Mucosa of descending colon (tissue), 3 donors: ENCODE results near the gene CYREN. TPM values are rescaled to one million over a fixed set of nuclear protein-coding genes. Genes with fewer than 3 reads are reported as not detected.

Experiments
- ATAC-seq: fragments of 200-7000 bp; cut with Tn5 transposase; one replicate; pipeline ENCODE4 v1.9.1; 2020; ENCODE audit warnings: mild to moderate bottlenecking, moderate library complexity
- DNase-seq, 3 donors: peaks; one replicate each; pipeline ENCODE4 v3.0.0-alpha.2; 2020
- H3K36me3 ChIP-seq: fragments of 200-600 bp; one replicate; pipeline ENCODE4 v1.8.0; 2021; ENCODE audit warnings: low read depth, mild to moderate bottlenecking
- H3K4me1 ChIP-seq: fragments of 200-600 bp; one replicate; pipeline ENCODE4 v1.8.0; 2021; ENCODE audit warnings: low read depth, mild to moderate bottlenecking
- H3K4me3 ChIP-seq: fragments of 200-600 bp; one replicate; pipeline ENCODE4 v1.8.0; 2021; ENCODE audit warnings: mild to moderate bottlenecking
- H3K9me3 ChIP-seq: fragments of 200-600 bp; one replicate; pipeline ENCODE4 v1.8.0; 2021; ENCODE audit warnings: mild to moderate bottlenecking
- CTCF ChIP-seq: fragments of 200-600 bp; IDR thresholded peaks from one replicate; pipeline ENCODE4 v1.8.0; 2022; ENCODE audit warnings: antibody characterized with exemption, mild to moderate bottlenecking
- intact Hi-C, 2 donors: fragments of 100-400 bp; cut with DNase I in 1 of 2; cut with micrococcal nuclease in 1 of 2; formaldehyde crosslinking; loops; one replicate each; pipeline versions ENCODE4 v1.11.0 to v1.11.1; 2022; cut with DNase I, micrococcal nuclease
- total RNA-seq, 3 donors: library from RNA; stranded (reverse); fragmentation: NEBNext Ultra II Directional in 2 of 3; extraction: Animal tissue kit (Norgen Biotek cat#: 25700) in 2 of 3; gene quantifications; one replicate each; pipeline versions ENCODE4 v1.2.1 to v1.2.4, GENCODE V29; 2021 to 2023
- donor health status: DM: no; HTN: no; CAD: no; lungs with moderate emphysema.
- donor health status: DM: no; HTN: no; CAD: no.
- donor health status: DM: no; HTN: yes; CAD: no.

CYREN gene
- total RNA-seq, 3 donors from 2014 or later: 34.4 to 42.0 (median 41.2) TPM

- DNase-seq (no peak), ATAC-seq (no peak)
Measured at GRCh38 chr7:135194494-135195095, 24.1 kb upstream of the CYREN start.

GRCh38 chr7:135193615-135194081 is 23.1 kb upstream of the CYREN start:
- Histone ChIP-seq H3K9me3 (no peaks in the 10 kb centered on the region), H3K4me3 (no peak overlapping the region), H3K4me1 (no peaks in the 10 kb centered on the region), H3K36me3 (no peaks in the 10 kb centered on the region)
- no peak for DNase-seq
- intact Hi-C loops: no loop called here
- no peak for ATAC-seq
- no peak for TF ChIP-seq CTCF

More at GRCh38 chr7:135194494-135195095, 24.1 kb upstream of the CYREN start:
- Histone ChIP-seq H3K36me3 (no peaks in the 10 kb centered on the region), H3K4me3 (no peak overlapping the region), H3K4me1 (no peaks in the 10 kb centered on the region), H3K9me3 (no peaks in the 10 kb centered on the region)
- intact Hi-C loops: no loop called here
- TF ChIP-seq CTCF: no peak

GRCh38 chr7:135192914-135193536 is 22.5 kb upstream of the CYREN start:
- no peaks in the 10 kb centered on the region for H3K36me3 ChIP-seq
- no peak for ATAC-seq

GRCh38 chr7:135190703-135191102 is 20.2 kb upstream of the CYREN start:
- H3K9me3 ChIP-seq: no peaks in the 10 kb centered on the region
- ATAC-seq (no peak), DNase-seq (no peak)
- no peak for TF ChIP-seq CTCF
- intact Hi-C loops: no loop called here
- H3K36me3 ChIP-seq: peaks cover 3% of the 10 kb centered on the region
- H3K4me1 ChIP-seq: no peaks in the 10 kb centered on the region
- no peak overlapping the region for H3K4me3 ChIP-seq

More at GRCh38 chr7:135192914-135193536, 22.5 kb upstream of the CYREN start:
- no peak for DNase-seq
- intact Hi-C loops: no loop called here
- Histone ChIP-seq H3K4me3 (no peak overlapping the region), H3K9me3 (no peaks in the 10 kb centered on the region), H3K4me1 (no peaks in the 10 kb centered on the region)
- TF ChIP-seq CTCF: no peak

- Histone ChIP-seq H3K9me3 (no peaks in the 10 kb centered on the region), H3K36me3 (peaks cover 3% of the 10 kb centered on the region), H3K4me1 (no peaks in the 10 kb centered on the region), H3K4me3 (no peak overlapping the region)
- no peak for DNase-seq
- no peak for TF ChIP-seq CTCF
- intact Hi-C loops: no loop called here
- no peak for ATAC-seq
Measured at GRCh38 chr7:135189961-135190360, 19.5 kb upstream of the CYREN start.
